H1 (cell line): ENCODE data around the gene RPL41. TPM values are rescaled to one million over a fixed set of nuclear protein-coding genes. Genes with fewer than 3 reads are reported as not detected.

Experiments
- CTBP2 ChIP-seq: IDR thresholded peaks from 2 replicates; pipeline ENCODE4 v1.7.0; 2011; ENCODE audit warnings: borderline replicate concordance, mild to moderate bottlenecking, moderate library complexity, mixed read lengths, low read length; ENCODE audit not compliant: insufficient read depth, insufficient read length
- JUND ChIP-seq: IDR thresholded peaks from 2 replicates; pipeline ENCODE4 v1.6.1; 2011; ENCODE audit warnings: mild to moderate bottlenecking, improper control_type of control experiment, low read length
- PHF8 ChIP-seq: fragments of 200-600 bp; sonication (generic); conservative IDR thresholded peaks from 2 replicates; pipeline ENCODE4 v1.7.1; 2012; ENCODE audit warnings: low read depth, mild to moderate bottlenecking, inconsistent platforms, low read length, moderate library complexity
- TBP ChIP-seq: IDR thresholded peaks from 2 replicates; pipeline ENCODE4 v1.6.1; 2011; ENCODE audit warnings: low read depth, low read length, improper control_type of control experiment
- polyA plus RNA-seq, 7 experiments: library from polyadenylated mRNA; depleted of rRNA in 3 of 7; stranded (reverse) in 5 of 7; unstranded in 2 of 7; fragments of >200 nt in 5 of 7; fragments of 200-250 nt in 2 of 7; gene quantifications; 1 replicate in 5 of 7; 2 replicates in 1 of 7; 4 replicates in 1 of 7; pipeline versions ENCODE4 v1.2.1 to v1.2.3, GENCODE V29; 2011 to 2013; ENCODE audit warnings: missing spikeins in 2 of 7, mixed read lengths in 2 of 7
- total RNA-seq: library from RNA; stranded (reverse); fragmentation: NEBNext Ultra II Directional; extraction: Animal tissue kit (Norgen Biotek cat#: 25700); gene quantifications from 2 replicates; pipeline ENCODE4 v1.2.1, GENCODE V29; 2021
- TF ChIP-seq, protein P1 (sequence below): fragments of 300-600 bp; sonication (generic); IDR thresholded peaks from 2 replicates; pipeline ENCODE4 v1.7.1; 2012; ENCODE audit warnings: low read length, moderate library complexity, mild to moderate bottlenecking, inconsistent platforms; ENCODE audit not compliant: insufficient replicate concordance
- TF ChIP-seq, protein P2 (sequence below), 3 experiments: IDR thresholded peaks; 1 replicate in 2 of 3; 2 replicates in 1 of 3; pipeline versions ENCODE4 v1.5.1 to v1.6.1; 2011; ENCODE audit warnings: low read length in 3 of 3, mild to moderate bottlenecking in 3 of 3, inconsistent platforms in 2 of 3, low read depth in 1 of 3, moderate library complexity in 1 of 3; ENCODE audit not compliant: insufficient read depth in 1 of 3; ENCODE audit errors: control extremely low read depth in 1 of 3

Gene RPL41
- total and polyA plus RNA-seq, 2 of the 8 experiments (the other 6 are each of a cell fraction or from before 2014, with no cell fraction given), result 4,440 to 16,488 TPM

DNA sequence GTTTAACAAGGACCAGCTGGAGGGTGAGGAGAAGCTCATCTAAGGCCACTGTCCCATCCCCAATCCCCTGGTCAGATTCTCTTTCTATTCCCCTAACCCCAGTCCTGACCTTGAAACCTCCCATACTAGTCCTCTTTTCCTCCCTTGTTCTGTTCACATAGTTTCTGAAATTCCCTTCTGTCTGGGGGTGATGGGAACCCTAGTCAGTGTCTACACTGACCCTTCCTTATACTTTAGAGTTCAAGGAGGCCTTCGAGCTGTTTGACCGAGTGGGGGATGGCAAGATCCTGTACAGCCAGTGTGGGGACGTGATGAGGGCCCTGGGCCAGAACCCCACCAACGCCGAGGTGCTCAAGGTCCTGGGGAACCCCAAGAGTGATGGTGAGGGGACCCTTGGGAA lies 38.4 kb downstream of the RPL41 start (continued):
- TF ChIP-seq, protein P1, sequence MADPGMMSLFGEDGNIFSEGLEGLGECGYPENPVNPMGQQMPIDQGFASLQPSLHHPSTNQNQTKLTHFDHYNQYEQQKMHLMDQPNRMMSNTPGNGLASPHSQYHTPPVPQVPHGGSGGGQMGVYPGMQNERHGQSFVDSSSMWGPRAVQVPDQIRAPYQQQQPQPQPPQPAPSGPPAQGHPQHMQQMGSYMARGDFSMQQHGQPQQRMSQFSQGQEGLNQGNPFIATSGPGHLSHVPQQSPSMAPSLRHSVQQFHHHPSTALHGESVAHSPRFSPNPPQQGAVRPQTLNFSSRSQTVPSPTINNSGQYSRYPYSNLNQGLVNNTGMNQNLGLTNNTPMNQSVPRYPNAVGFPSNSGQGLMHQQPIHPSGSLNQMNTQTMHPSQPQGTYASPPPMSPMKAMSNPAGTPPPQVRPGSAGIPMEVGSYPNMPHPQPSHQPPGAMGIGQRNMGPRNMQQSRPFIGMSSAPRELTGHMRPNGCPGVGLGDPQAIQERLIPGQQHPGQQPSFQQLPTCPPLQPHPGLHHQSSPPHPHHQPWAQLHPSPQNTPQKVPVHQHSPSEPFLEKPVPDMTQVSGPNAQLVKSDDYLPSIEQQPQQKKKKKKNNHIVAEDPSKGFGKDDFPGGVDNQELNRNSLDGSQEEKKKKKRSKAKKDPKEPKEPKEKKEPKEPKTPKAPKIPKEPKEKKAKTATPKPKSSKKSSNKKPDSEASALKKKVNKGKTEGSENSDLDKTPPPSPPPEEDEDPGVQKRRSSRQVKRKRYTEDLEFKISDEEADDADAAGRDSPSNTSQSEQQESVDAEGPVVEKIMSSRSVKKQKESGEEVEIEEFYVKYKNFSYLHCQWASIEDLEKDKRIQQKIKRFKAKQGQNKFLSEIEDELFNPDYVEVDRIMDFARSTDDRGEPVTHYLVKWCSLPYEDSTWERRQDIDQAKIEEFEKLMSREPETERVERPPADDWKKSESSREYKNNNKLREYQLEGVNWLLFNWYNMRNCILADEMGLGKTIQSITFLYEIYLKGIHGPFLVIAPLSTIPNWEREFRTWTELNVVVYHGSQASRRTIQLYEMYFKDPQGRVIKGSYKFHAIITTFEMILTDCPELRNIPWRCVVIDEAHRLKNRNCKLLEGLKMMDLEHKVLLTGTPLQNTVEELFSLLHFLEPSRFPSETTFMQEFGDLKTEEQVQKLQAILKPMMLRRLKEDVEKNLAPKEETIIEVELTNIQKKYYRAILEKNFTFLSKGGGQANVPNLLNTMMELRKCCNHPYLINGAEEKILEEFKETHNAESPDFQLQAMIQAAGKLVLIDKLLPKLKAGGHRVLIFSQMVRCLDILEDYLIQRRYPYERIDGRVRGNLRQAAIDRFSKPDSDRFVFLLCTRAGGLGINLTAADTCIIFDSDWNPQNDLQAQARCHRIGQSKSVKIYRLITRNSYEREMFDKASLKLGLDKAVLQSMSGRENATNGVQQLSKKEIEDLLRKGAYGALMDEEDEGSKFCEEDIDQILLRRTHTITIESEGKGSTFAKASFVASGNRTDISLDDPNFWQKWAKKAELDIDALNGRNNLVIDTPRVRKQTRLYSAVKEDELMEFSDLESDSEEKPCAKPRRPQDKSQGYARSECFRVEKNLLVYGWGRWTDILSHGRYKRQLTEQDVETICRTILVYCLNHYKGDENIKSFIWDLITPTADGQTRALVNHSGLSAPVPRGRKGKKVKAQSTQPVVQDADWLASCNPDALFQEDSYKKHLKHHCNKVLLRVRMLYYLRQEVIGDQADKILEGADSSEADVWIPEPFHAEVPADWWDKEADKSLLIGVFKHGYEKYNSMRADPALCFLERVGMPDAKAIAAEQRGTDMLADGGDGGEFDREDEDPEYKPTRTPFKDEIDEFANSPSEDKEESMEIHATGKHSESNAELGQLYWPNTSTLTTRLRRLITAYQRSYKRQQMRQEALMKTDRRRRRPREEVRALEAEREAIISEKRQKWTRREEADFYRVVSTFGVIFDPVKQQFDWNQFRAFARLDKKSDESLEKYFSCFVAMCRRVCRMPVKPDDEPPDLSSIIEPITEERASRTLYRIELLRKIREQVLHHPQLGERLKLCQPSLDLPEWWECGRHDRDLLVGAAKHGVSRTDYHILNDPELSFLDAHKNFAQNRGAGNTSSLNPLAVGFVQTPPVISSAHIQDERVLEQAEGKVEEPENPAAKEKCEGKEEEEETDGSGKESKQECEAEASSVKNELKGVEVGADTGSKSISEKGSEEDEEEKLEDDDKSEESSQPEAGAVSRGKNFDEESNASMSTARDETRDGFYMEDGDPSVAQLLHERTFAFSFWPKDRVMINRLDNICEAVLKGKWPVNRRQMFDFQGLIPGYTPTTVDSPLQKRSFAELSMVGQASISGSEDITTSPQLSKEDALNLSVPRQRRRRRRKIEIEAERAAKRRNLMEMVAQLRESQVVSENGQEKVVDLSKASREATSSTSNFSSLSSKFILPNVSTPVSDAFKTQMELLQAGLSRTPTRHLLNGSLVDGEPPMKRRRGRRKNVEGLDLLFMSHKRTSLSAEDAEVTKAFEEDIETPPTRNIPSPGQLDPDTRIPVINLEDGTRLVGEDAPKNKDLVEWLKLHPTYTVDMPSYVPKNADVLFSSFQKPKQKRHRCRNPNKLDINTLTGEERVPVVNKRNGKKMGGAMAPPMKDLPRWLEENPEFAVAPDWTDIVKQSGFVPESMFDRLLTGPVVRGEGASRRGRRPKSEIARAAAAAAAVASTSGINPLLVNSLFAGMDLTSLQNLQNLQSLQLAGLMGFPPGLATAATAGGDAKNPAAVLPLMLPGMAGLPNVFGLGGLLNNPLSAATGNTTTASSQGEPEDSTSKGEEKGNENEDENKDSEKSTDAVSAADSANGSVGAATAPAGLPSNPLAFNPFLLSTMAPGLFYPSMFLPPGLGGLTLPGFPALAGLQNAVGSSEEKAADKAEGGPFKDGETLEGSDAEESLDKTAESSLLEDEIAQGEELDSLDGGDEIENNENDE, result no peak
- TF ChIP-seq, protein P2, sequence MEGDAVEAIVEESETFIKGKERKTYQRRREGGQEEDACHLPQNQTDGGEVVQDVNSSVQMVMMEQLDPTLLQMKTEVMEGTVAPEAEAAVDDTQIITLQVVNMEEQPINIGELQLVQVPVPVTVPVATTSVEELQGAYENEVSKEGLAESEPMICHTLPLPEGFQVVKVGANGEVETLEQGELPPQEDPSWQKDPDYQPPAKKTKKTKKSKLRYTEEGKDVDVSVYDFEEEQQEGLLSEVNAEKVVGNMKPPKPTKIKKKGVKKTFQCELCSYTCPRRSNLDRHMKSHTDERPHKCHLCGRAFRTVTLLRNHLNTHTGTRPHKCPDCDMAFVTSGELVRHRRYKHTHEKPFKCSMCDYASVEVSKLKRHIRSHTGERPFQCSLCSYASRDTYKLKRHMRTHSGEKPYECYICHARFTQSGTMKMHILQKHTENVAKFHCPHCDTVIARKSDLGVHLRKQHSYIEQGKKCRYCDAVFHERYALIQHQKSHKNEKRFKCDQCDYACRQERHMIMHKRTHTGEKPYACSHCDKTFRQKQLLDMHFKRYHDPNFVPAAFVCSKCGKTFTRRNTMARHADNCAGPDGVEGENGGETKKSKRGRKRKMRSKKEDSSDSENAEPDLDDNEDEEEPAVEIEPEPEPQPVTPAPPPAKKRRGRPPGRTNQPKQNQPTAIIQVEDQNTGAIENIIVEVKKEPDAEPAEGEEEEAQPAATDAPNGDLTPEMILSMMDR (IDR thresholded peaks at IDR 0.05; ENCODE audit: control extremely low read depth in 1 of 3, insufficient read depth in 1 of 3, low read depth in 1 of 3, low read length in 3 of 3), result no peak
- TF ChIP-seq PHF8 (no peak), CTBP2 (no peak), JUND (no peak), TBP (no peak)
